Coronary artery (tissue), 2 donors: Measurements from ENCODE around the gene ST6GALNAC4.

Experiments used
- DNase-seq: peaks from one replicate; pipeline ENCODE4 v3.0.0-alpha.2; 2017; ENCODE audit warnings: low spot score
- H3K27ac ChIP-seq, 2 donors: fragments of 200-600 bp; sonication (generic); one replicate each; pipeline ENCODE4 v1.5.1; 2016 to 2019
- H3K4me3 ChIP-seq: fragments of 200-600 bp; sonication (generic); 2 replicates; pipeline ENCODE4 v1.5.1; 2016; ENCODE audit warnings: mild to moderate bottlenecking, moderate library complexity
- CTCF ChIP-seq: fragments of 200-600 bp; sonication (generic); IDR thresholded peaks from one replicate; pipeline ENCODE4 v1.5.1; 2019; ENCODE audit warnings: antibody characterized with exemption

Gene ST6GALNAC4

DNA sequence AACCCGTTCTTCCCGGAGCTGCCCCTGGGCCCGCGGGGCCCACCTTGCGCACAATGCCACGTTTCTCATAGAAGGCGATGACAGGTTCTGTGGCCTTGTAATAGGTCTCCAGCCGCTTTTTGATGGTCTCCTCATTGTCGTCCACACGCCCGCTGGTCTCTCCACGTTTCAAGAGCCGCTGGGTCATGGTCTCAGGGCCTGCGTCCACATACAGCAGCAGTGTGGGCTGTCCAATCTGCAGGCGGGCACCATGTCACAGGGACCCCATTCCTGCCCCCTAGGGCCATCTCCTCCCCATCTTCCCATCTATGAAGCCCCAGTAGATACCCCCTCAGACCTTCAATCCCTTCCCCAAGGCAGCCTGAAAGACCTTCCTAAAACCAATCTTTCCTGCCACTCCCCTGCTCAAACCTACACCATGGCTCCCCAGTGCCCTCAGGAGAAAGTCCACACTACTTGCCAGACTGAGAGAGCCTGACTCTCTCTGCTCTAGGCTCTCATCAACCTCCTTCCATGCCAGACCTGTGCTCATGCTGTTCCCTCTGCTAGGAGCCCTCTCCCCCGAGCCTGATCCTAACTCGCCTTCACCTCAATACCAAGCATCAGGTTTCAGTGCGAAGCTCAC is 48.5 kb downstream of the ST6GALNAC4 start:
- peak overlapping the region; percentile 50 to 73 for H3K27ac ChIP-seq
- no peak overlapping the region for H3K4me3 ChIP-seq
- TF ChIP-seq CTCF, result no peak
- no peak for DNase-seq

GRCh38 chr9:127867356-127868277 is 49.2 kb downstream of the ST6GALNAC4 start:
- peak overlapping the region in 1 of 2 donors; percentile 63 for H3K27ac ChIP-seq
- no peak for TF ChIP-seq CTCF
- H3K4me3 ChIP-seq, result no peak overlapping the region
- DNase-seq, result no peak

GRCh38 chr9:127866535-127866934 is 50.3 kb downstream of the ST6GALNAC4 start:
- no peak for TF ChIP-seq CTCF
- H3K27ac ChIP-seq, result no peak overlapping the region
- no peak for DNase-seq

GRCh38 chr9:127865645-127866464 is 51.0 kb downstream of the ST6GALNAC4 start:
- TF ChIP-seq CTCF, result no peak
- Histone ChIP-seq H3K27ac (peak overlapping the region in 1 of 2 donors; percentile 9), H3K4me3 (no peak overlapping the region)
- DNase-seq, result no peak

More at GRCh38 chr9:127866535-127866934, 50.3 kb downstream of the ST6GALNAC4 start:
- no peak overlapping the region for H3K4me3 ChIP-seq

DNA sequence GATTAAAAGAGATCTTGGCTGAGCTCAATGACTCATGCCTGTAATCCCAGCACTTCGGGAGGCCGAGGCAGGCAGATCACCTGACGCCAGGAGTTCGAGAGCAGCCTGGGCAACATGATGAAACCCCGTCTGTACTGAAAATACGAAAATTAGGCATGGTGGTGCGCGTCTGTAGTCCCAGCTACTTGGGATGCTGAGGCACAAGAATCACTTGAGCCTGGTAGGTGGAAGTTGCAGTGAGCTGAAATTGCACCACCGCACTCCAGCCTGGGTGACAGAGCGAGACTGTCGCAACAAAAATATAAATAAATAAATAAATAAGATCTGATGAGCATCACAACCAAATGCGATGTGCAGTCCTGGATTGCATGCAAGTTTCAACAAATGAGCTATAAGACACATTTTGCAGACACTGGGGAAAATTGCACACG is 53.6 kb downstream of the ST6GALNAC4 start:
- no peak for TF ChIP-seq CTCF
- no peak for DNase-seq
- peak overlapping the region; percentile 78 to 92 for H3K27ac ChIP-seq
- no peak overlapping the region for H3K4me3 ChIP-seq

DNA sequence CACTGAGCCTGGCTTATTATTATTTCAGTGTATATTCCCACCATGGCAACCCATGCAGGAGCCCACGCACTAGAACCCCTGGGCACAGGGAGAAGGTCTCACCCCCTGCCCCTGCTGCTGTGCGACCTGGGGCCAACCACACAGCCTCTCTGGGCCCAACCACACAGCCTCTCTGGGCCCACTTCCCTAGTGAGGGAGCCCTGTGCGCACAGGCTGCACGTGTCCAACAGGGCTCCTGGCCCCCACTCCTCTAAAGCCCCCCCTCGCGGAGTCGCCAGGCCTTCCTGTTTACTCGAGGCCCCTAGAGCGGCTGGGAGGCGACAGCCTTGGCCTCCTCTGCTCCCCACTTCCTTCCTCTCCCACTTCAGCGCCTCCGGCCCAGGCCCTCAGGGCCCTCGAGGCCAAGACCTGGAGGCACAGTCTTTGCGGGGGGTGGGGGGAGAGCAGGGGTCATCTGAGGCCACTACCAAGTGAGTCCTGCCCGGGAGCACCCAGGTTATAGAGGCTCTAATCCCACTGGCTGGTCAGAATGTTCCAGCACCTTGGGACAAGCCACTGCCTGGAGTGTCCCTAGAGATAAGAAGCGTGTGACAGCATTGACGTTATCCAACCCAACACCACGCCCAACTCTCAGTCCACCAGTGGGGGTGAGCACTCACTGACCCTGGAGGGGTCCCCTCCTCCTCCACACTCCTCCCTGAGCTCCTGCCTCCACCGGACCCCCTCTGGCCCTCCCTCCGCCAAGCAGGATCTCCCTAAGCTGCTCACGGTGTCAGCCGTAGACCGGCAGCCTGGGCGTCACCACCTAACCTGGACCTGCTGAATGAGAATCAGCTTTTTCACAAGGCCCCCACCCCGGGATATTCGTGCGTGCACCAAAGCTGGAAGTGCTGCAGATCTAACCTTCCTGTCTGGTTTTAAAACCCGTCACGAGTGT is 54.5 kb downstream of the ST6GALNAC4 start:
- peak overlapping the region; percentile 78 to 92 for H3K27ac ChIP-seq
- no peak overlapping the region for H3K4me3 ChIP-seq
- no peak for TF ChIP-seq CTCF
- DNase-seq, result no peak
